H1 (cell line): ENCODE data around the gene RCSD1. TPM values are rescaled to one million over a fixed set of nuclear protein-coding genes. Genes with fewer than 3 reads are reported as not detected.

Source experiments
- CTCF ChIP-seq, 3 experiments: IDR thresholded peaks; 1 replicate in 2 of 3; 2 replicates in 1 of 3; pipeline versions ENCODE4 v1.5.1 to v1.6.1; 2011; ENCODE audit warnings: low read length in 3 of 3, mild to moderate bottlenecking in 3 of 3, inconsistent platforms in 2 of 3, low read depth in 1 of 3, moderate library complexity in 1 of 3; ENCODE audit not compliant: insufficient read depth in 1 of 3; ENCODE audit errors: control extremely low read depth in 1 of 3
- E2F6 ChIP-seq: IDR thresholded peaks from 2 replicates; pipeline ENCODE4 v1.6.1; 2012; ENCODE audit warnings: inconsistent platforms
- polyA plus RNA-seq, 7 experiments: library from polyadenylated mRNA; depleted of rRNA in 3 of 7; stranded (reverse) in 5 of 7; unstranded in 2 of 7; fragments of >200 nt in 5 of 7; fragments of 200-250 nt in 2 of 7; gene quantifications; 1 replicate in 5 of 7; 2 replicates in 1 of 7; 4 replicates in 1 of 7; pipeline versions ENCODE4 v1.2.1 to v1.2.3, GENCODE V29; 2011 to 2013; ENCODE audit warnings: missing spikeins in 2 of 7, mixed read lengths in 2 of 7
- total RNA-seq: library from RNA; stranded (reverse); fragmentation: NEBNext Ultra II Directional; extraction: Animal tissue kit (Norgen Biotek cat#: 25700); gene quantifications from 2 replicates; pipeline ENCODE4 v1.2.1, GENCODE V29; 2021

The RCSD1 gene
- total and polyA plus RNA-seq, 2 of the 8 experiments (the other 6 are each of a cell fraction or from before 2014, with no cell fraction given) = 0.47 to 0.69 TPM

- TF ChIP-seq CTCF (IDR thresholded peaks at IDR 0.05; ENCODE audit: control extremely low read depth in 1 of 3, insufficient read depth in 1 of 3, low read depth in 1 of 3, low read length in 3 of 3) = peak in 1 of 3 experiments; percentile 2; a peak in 1 of 4 replicates
- TF ChIP-seq E2F6 = no peak
Measured at GRCh38 chr1:167669209-167670124, 39.4 kb downstream of the RCSD1 start (continued).
